ENCODE data around the gene PDE4D. TPM values are rescaled to one million over a fixed set of nuclear protein-coding genes. Genes with fewer than 3 reads are reported as not detected.

Gene PDE4D
- total and polyA plus RNA-seq, 2 donors (not counting 3 experiments of a cell fraction or from before 2014, with no cell fraction given), result 34.5 to 51.2 TPM

DNA sequence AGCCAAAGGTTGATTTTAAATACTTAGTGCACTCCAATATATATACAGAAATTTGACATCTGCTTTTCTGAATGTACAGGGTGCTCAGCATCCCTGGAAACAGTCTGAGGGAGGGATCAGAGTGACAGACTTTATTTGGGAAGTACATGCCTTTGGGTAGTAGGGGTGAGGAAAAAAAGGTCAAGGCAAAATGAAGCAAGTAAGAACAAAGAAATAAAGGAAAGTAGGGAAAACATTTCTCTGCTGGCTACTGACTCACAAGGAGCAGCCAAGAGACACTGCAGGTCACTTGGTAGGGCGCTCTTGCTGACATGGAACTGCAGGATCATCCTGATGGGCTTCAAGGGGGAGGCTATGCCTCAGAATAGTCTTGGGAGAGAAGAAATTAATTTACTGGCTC is 929.7 kb downstream of the PDE4D start:
- TF ChIP-seq, protein P1, sequence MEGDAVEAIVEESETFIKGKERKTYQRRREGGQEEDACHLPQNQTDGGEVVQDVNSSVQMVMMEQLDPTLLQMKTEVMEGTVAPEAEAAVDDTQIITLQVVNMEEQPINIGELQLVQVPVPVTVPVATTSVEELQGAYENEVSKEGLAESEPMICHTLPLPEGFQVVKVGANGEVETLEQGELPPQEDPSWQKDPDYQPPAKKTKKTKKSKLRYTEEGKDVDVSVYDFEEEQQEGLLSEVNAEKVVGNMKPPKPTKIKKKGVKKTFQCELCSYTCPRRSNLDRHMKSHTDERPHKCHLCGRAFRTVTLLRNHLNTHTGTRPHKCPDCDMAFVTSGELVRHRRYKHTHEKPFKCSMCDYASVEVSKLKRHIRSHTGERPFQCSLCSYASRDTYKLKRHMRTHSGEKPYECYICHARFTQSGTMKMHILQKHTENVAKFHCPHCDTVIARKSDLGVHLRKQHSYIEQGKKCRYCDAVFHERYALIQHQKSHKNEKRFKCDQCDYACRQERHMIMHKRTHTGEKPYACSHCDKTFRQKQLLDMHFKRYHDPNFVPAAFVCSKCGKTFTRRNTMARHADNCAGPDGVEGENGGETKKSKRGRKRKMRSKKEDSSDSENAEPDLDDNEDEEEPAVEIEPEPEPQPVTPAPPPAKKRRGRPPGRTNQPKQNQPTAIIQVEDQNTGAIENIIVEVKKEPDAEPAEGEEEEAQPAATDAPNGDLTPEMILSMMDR (IDR thresholded peaks at IDR 0.05; ENCODE audit: extremely low read depth in 1 of 2, insufficient read depth in 1 of 2, low read depth in 1 of 2, low read length in 2 of 2), result no peak
- TF ChIP-seq, protein P2, sequence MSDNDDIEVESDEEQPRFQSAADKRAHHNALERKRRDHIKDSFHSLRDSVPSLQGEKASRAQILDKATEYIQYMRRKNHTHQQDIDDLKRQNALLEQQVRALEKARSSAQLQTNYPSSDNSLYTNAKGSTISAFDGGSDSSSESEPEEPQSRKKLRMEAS (IDR thresholded peaks at IDR 0.05; ENCODE audit: insufficient read depth, insufficient read length), result no peak
- TF ChIP-seq MYC (IDR thresholded peaks at IDR 0.05; ENCODE audit: low read depth, low read length), result no peak
- dilution Hi-C loops (cut with MboI; ENCODE audit: extremely low pct_ligation_motif_present, low sequenced_read_pairs) (no loop called here), intact Hi-C loops (cut with micrococcal nuclease) (no loop called here)
- H3K36me3 ChIP-seq (ENCODE audit: control insufficient read depth in 2 of 2, extremely low read depth in 1 of 2, insufficient read depth in 2 of 2, low read length in 2 of 2), result no peaks in the 10 kb centered on the region
- H4K20me1 ChIP-seq (replicated peaks; ENCODE audit: control insufficient read depth, extremely low read depth, insufficient read depth, low read length), result no peaks in the 10 kb centered on the region
- H2AFZ ChIP-seq (ENCODE audit: low read depth, low read length), result no peak overlapping the region
- POLR2A ChIA-PET, result no interaction called here
- no peaks in the 10 kb centered on the region for H3K27me3 ChIP-seq (ENCODE audit: control insufficient read depth in 2 of 2, insufficient read depth in 2 of 2, low read length in 2 of 2)
- no peaks in the 10 kb centered on the region for H3K9me3 ChIP-seq (replicated peaks; ENCODE audit: control insufficient read depth, insufficient read depth, low read length)
- no TSS peak for BruUV-seq (replicated peaks)
- H3K4me1 ChIP-seq (ENCODE audit: control insufficient read depth, extremely low read depth, insufficient read depth, low read length), result no peaks in the 10 kb centered on the region
- no peak overlapping the region for H3K4me2 ChIP-seq (ENCODE audit: insufficient read depth, low read length)
- no peak overlapping the region for H3K9ac ChIP-seq (replicated peaks; ENCODE audit: extremely low read depth, insufficient read depth, low read length)
- H3K27ac ChIP-seq (ENCODE audit: insufficient read depth, low read depth, low read length), result no peak overlapping the region
- CTCF ChIA-PET, result no interaction called here
- H3K4me3 ChIP-seq (replicated peaks in 1 of 3; ENCODE audit: insufficient read depth in 1 of 3, low read depth in 1 of 3, low read length in 3 of 3), result no peak overlapping the region
- FAIRE-seq (no peak), DNase-seq (ENCODE audit: low read depth, low spot score) (no peak)
- H3K79me2 ChIP-seq (ENCODE audit: control insufficient read depth, insufficient read depth, low read length), result no peaks in the 10 kb centered on the region
- no peaks in the 10 kb centered on the region for H3K9me1 ChIP-seq (replicated peaks; ENCODE audit: control insufficient read depth, extremely low read depth, insufficient read depth, low read length)

DNA sequence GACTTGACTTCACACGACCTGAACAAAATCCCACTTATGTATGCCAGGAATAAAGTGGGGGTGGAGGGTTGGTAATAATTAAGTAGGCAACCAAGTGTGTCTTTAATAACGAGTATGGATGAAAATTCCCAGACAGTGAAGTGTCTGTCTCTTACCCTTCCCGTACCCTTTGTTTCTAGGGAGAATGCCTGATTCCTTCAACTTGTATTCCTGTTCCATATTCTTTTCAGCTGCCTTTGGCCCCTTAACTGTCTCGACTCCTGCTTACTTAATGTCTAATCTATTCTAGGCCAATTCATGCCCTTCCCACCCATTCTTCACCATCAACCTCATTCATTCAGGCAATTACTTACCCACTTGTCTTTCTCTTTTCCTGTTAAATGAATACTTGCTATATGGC is 930.2 kb downstream of the PDE4D start:
- DNase-seq (ENCODE audit: low read depth, low spot score) (no peak), FAIRE-seq (no peak)
- TF ChIP-seq JUN (IDR thresholded peaks at IDR 0.05; ENCODE audit: borderline replicate concordance, insufficient read depth, insufficient read length, low read depth), result no peak
- TF ChIP-seq, protein P2 (IDR thresholded peaks at IDR 0.05; ENCODE audit: insufficient read depth, insufficient read length), result no peak
- TF ChIP-seq GATA2 (IDR thresholded peaks at IDR 0.05; ENCODE audit: insufficient read depth, insufficient read length, low read depth, low read length), result no peak
- TF ChIP-seq POLR2A (IDR thresholded peaks at IDR 0.05; ENCODE audit: low read depth, low read length), result no peak
- no peak for TF ChIP-seq FOS (IDR thresholded peaks at IDR 0.05; ENCODE audit: borderline replicate concordance, insufficient read depth, low read length)
- no peak for TF ChIP-seq EZH2 (IDR thresholded peaks at IDR 0.05; ENCODE audit: borderline replicate concordance, low read depth, low read length, severe bottlenecking)
- TF ChIP-seq, protein P1 (IDR thresholded peaks at IDR 0.05; ENCODE audit: extremely low read depth in 1 of 2, insufficient read depth in 1 of 2, low read depth in 1 of 2, low read length in 2 of 2), result no peak
- TF ChIP-seq POLR2AphosphoS5 (IDR thresholded peaks at IDR 0.05; ENCODE audit: insufficient read depth, low read depth, low read length), result no peak
- no peak for TF ChIP-seq MYC (IDR thresholded peaks at IDR 0.05; ENCODE audit: low read depth, low read length)
- no peaks in the 10 kb centered on the region for H3K9me3 ChIP-seq (replicated peaks; ENCODE audit: control insufficient read depth, insufficient read depth, low read length)
- POLR2A ChIA-PET, result no interaction called here
- no peaks in the 10 kb centered on the region for H3K36me3 ChIP-seq (ENCODE audit: control insufficient read depth in 2 of 2, extremely low read depth in 1 of 2, insufficient read depth in 2 of 2, low read length in 2 of 2)
- no peaks in the 10 kb centered on the region for H3K9me1 ChIP-seq (replicated peaks; ENCODE audit: control insufficient read depth, extremely low read depth, insufficient read depth, low read length)
- H3K4me1 ChIP-seq (ENCODE audit: control insufficient read depth, extremely low read depth, insufficient read depth, low read length), result no peaks in the 10 kb centered on the region
- H3K4me3 ChIP-seq (replicated peaks in 1 of 3; ENCODE audit: insufficient read depth in 1 of 3, low read depth in 1 of 3, low read length in 3 of 3), result no peak overlapping the region
- CTCF ChIA-PET, result no interaction called here
- intact Hi-C loops (cut with micrococcal nuclease) (no loop called here), dilution Hi-C loops (cut with MboI; ENCODE audit: extremely low pct_ligation_motif_present, low sequenced_read_pairs) (no loop called here)
- no TSS peak for BruUV-seq (replicated peaks)
- H3K79me2 ChIP-seq (ENCODE audit: control insufficient read depth, insufficient read depth, low read length), result no peaks in the 10 kb centered on the region
- H3K4me2 ChIP-seq (ENCODE audit: insufficient read depth, low read length), result no peak overlapping the region
- no peaks in the 10 kb centered on the region for H3K27me3 ChIP-seq (ENCODE audit: control insufficient read depth in 2 of 2, insufficient read depth in 2 of 2, low read length in 2 of 2)
- no peak overlapping the region for H3K27ac ChIP-seq (ENCODE audit: insufficient read depth, low read depth, low read length)
- no peak overlapping the region for H2AFZ ChIP-seq (ENCODE audit: low read depth, low read length)
- no peaks in the 10 kb centered on the region for H4K20me1 ChIP-seq (replicated peaks; ENCODE audit: control insufficient read depth, extremely low read depth, insufficient read depth, low read length)
- no peak overlapping the region for H3K9ac ChIP-seq (replicated peaks; ENCODE audit: extremely low read depth, insufficient read depth, low read length)

All from endothelial cell of umbilical vein (primary cell).